Breast epithelium (tissue), 3 donors: ENCODE results near the gene CSMD2.

ENCODE experiments used
- CTCF ChIP-seq, 3 donors: fragments of 450-650 bp; IDR thresholded peaks; one replicate each; pipeline ENCODE4 v1.5.1; 2016 to 2017; ENCODE audit warnings: antibody characterized with exemption in 3 of 3, mild to moderate bottlenecking in 3 of 3, moderate library complexity in 3 of 3
- POLR2A ChIP-seq: fragments of 450-650 bp; IDR thresholded peaks from one replicate; pipeline ENCODE4 v1.6.1; 2016; ENCODE audit warnings: antibody characterized with exemption, mild to moderate bottlenecking, moderate library complexity
- POLR2AphosphoS5 ChIP-seq, 3 donors: sonication (generic); formaldehyde crosslinking; IDR thresholded peaks; one replicate each; pipeline ENCODE4 v1.6.1; 2017; ENCODE audit warnings: antibody characterized with exemption in 3 of 3

GRCh38 chr1:33903210-33903589 is 261.8 kb downstream of the CSMD2 start:
- TF ChIP-seq CTCF (IDR thresholded peaks at IDR 0.05), result no peak
- TF ChIP-seq POLR2A, result no peak
- TF ChIP-seq POLR2AphosphoS5 (IDR thresholded peaks at IDR 0.05), result no peak
